Measurements from ENCODE around the gene BMAL2.

BMAL2 gene

DNA sequence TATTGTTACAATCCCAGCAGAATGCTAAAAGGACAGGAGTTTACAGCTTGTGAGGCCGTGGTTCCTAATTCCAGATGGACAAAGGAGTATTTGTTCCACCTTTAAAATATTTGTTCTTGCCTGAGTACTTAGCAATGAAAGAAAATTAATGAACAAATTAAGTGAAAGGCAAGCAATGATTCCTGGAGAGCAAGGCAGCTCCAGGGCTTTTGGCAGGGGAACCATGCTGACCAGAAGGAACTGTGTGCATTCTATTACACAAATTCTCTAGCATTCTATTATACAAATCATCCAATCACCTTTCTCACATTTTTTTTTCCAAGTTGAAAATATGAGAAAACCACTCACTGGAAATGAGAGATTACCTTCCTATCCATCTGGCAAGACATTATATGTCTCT, 1.8 kb upstream of the BMAL2 start:
- no peak for DNase-seq

- DNase-seq = peak; percentile 4
These were observed 1.2 kb upstream of the BMAL2 start for GRCh38 chr12:27331291-27331926.

GRCh38 chr12:27331927-27332324, 710 bp upstream of the BMAL2 start:
- no peak for DNase-seq

DNA sequence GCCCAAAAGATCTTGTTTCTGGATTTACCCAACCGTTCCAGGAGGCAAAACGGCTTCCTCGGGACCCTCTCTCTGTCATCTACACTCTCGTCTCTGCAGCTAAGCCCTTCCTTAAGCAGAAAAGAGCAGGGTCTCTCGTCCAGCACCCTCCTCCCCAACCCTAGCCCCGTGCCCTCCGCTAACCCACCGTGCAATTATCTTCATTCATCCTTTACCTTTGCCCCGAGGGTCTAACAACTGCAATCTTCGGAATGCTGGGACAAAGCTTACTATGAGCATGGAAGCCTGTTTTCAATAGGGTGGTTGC, 276 bp upstream of the BMAL2 start:
- DNase-seq = no peak

- no peak for DNase-seq
These were observed 870 bp downstream of the BMAL2 start for GRCh38 chr12:27333403-27334009.

- DNase-seq = no peak
These were observed 1.5 kb downstream of the BMAL2 start for GRCh38 chr12:27334042-27334720.

DNA sequence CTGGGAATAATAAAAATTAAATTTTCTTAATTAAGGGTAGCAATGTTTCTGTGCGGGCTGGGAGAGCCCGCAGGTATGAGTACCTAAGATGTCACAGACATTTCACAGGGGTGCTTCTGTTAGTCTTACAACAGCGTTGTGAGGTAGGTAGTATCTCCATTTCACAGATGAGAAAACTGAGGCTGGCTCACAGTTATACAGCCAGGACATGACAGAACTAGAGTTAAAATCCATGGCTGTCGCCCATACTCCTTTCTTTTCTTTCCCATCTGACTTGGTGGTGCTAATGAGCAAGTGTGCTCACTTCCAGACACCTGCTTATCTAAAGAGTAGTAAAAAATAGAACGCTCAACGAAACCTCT, 2.1 kb downstream of the BMAL2 start:
- DNase-seq = no peak

DNA sequence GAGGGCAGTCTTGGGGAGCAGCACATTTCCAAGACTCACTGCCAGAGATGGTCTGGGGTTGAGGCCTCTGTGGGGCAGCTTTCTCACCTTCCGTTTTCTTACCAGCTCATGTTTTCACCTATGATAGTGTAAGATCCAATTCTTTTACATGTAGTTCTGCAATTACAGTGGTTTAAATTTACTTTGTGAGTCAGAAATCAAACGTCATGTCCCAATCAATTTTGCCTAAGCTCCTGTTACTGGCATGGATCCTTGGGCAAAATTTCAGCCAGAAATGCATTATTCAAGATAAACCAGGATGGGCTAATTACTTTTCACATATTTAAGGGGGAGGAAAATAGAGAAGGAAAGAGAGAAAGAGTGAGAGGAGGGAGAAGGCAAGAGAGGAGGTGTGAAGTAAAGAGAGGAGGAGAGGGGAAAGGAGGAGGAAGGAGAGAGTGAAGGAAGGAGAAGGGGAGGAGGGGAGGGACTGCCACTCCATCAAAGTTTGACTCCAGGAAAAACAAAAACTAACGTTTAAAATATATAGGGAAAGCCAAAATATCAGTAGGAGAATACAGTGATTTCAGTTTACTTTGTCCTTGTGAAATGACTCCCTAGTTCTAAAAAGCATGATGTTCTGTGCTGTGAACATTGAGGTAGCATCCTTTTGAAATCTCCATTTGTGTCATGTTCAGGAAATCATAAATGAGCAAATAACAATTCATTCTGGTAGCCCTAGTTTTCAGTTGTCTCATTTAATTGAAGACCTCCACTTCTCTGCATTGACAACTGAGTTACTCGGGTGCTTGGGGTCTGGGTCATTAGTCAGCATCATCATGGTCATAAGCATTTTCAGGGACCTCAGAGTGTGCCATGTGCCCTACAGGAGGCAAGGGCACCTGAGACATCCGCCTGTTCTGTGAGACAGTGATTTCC, 3.0 kb downstream of the BMAL2 start:
- no peak for DNase-seq

GRCh38 chr12:27336282-27336653, 3.6 kb downstream of the BMAL2 start:
- no peak for DNase-seq

DNA sequence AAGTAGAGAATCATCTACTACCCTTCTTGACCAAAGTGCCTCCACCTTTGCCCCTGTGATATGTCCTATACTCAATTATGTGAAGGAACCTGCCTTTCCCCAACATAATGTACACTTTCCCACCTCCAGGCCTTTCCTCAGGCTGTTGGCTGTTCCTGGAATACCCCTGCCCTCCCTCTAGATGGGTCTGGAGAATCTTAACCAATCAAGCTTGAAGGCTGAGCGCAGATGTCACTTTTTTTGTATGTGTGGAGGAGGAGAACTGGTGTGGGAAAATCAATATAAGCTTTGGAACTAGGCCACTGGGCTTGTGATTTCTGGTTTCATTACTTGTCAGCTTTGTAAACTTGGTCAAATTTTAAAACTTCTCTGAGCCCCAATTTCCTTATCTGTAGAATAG, 4.7 kb downstream of the BMAL2 start:
- no peak for DNase-seq

GRCh38 chr12:27338473-27338872, 5.8 kb downstream of the BMAL2 start:
- no peak for DNase-seq

DNA sequence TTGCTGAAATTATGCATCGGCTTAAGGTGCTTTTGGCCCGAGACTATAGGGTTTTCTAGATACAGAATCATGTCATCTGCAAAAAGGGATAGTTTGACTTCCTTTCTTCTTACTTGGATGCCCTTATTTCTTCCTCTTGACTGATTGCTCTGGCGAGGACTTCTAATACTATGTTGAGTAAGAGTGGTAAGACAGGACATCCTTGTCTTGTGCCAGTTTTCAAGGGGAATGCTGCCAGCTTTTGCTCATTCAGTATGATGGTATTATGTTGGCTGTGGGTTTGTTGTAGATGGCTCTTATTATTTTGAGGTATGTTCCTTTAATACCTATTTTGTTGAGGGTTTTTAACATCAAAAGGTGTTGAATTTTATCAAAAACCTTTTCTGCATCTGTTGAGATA, 8.3 kb downstream of the BMAL2 start:
- no peak for DNase-seq

GRCh38 chr12:27342536-27342935, 9.9 kb downstream of the BMAL2 start:
- no peak for DNase-seq

DNA sequence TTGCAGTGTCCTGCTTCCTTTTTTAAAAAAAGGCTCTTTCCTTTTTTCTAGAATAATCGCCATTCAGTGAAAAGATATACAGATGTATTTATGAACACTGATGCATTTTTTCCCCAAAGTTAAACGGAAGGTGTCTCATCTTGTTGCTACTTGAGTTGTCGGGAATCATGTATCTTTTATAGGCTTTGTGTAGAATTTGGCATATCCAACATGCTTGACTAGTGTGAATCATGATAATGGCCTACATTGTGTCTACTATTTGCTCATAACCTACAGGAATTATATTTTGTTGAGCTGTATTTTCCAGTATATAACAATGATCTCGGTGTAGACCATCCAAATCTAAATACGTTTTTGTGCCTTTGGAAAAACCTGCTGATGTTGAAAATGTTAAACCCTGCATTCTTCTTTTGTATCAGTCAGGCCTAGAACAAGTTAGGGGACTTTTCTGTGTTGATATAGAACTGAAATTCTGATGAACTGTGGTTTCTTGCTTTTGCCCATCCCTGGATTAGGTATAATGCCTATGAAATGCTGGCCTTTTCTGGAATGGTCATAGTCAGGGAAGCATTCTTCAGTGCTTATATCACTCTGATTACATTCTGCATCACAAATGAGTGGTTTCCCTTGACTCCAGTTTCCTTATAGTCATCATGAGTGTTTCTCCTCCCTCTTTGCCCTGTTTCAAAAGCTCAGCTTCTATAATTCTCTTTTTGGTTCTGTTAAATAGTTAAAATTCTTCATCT, 10.8 kb downstream of the BMAL2 start:
- DNase-seq = no peak

DNA sequence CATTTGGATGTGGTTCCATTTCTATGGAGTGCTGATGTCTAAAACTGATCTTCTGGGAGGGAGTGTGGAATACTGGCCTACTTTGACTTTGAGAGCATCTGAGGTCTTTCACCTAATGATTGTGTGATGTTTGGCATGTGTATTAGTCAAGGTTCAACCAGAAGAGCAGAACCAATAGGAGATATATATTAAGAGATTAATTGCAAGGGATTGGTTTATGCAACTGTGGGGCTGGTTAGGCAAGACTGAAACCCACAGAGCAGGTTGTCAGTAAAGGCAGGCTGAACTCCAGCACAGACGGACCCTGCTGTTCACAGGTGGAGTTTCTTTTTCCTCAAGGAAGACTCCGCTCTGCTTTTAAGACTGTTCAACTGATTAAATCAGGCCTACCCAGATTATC, 11.6 kb downstream of the BMAL2 start:
- DNase-seq = no peak

DNA sequence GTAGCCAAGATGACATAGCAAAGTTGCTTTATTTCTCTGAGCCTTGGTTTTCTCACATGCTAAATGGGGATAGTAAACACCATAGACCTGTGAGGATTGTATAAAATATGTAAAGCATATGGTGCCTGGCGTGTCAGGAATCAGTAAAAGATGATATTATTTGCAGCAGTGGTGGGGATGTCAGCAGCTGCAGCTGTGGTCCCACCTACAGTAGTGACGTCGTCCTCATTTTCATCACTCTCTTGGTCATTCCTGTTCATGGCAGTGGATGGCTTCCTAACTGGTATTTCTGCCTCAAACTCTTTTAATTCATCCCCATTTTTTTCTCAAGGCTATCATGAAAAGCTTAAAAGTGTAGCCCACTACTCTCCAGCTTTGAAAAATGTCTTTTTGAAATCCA, 12.1 kb downstream of the BMAL2 start:
- no peak for DNase-seq

DNA sequence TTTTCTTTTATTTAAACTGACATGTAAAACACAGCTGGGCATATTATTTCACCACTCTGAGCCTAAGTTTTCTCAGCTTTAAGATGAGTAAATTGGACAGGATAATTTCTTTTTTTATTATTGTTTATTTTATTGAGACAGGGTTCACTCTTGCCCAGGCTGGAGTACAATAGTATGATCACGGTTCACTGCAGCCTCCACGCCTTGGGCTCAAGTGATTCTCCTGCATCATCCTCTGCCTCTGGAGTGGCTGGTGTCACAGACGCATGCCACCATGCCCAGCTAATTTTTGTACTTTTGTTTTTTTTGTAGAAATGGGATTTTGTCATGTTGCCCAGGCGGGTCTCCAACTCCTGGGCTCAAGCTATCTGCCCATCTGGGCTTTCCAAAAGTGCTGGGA, 12.7 kb downstream of the BMAL2 start:
- no peak for DNase-seq

- DNase-seq = no peak
These were observed 15.1 kb downstream of the BMAL2 start for GRCh38 chr12:27347779-27348178.

DNA sequence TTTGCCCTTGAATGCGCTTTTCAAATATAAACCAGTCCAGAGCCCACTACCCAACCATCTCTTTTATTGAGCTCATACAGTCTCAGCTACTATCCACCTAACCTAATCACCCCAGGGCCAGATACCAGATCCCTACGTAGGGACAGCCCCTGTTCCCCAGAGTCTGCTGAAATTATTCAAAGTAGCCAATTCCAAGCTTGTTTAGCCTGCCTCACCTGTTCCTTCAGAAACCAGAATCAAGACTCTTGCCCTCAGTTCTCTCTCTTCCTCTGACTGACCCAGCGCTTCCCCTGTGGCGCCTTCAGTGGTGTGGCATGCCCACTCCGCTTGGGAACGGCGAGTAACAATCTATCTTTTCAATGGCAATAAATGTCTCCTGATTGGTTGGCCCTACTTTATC, 18.8 kb downstream of the BMAL2 start:
- no peak for DNase-seq

GRCh38 chr12:27355486-27355885, 22.9 kb downstream of the BMAL2 start:
- DNase-seq = no peak

GRCh38 chr12:27355979-27356378, 23.3 kb downstream of the BMAL2 start:
- DNase-seq = no peak

- no peak for DNase-seq
These were observed 27.1 kb downstream of the BMAL2 start for GRCh38 chr12:27359578-27360340.

Data from SIG-M5 (cell line).